GM21619 (cell line): ENCODE results near the gene POLR2L.
A peak's percentile ranks its signal among the peaks of the same experiment; 100 is the strongest.

Source experiments
- ATAC-seq: cut with Tn5 transposase; IDR thresholded peaks from one replicate; pipeline ENCODE4 v1.9.1; 2021; ENCODE audit not compliant: unreplicated experiment

POLR2L gene

GRCh38 chr11:797296-798092 is 44.8 kb downstream of the POLR2L start:
- peak; percentile 41 for ATAC-seq

GRCh38 chr11:796565-797295 is 45.6 kb downstream of the POLR2L start:
- no peak for ATAC-seq

- peak; percentile 16 for ATAC-seq
Observed at GRCh38 chr11:795634-796564, 46.4 kb downstream of the POLR2L start.

- no peak for ATAC-seq
Observed at GRCh38 chr11:794766-795633, 47.3 kb downstream of the POLR2L start.

GRCh38 chr11:794013-794765 is 48.1 kb downstream of the POLR2L start:
- ATAC-seq: no peak

GRCh38 chr11:793556-793955 is 48.8 kb downstream of the POLR2L start:
- no peak for ATAC-seq

- no peak for ATAC-seq
Observed at GRCh38 chr11:792873-793272, 49.5 kb downstream of the POLR2L start.

GRCh38 chr11:792535-792821 is 49.9 kb downstream of the POLR2L start:
- ATAC-seq: no peak

- no peak for ATAC-seq
Observed at GRCh38 chr11:791658-792534, 50.4 kb downstream of the POLR2L start.

- ATAC-seq: no peak
Observed at GRCh38 chr11:790721-791564, 51.4 kb downstream of the POLR2L start.

- no peak for ATAC-seq
Observed at GRCh38 chr11:789943-790342, 52.4 kb downstream of the POLR2L start, which contains the start of gene CEND1. CEND1 (minus strand) TSS chr11:790090; CDS start chr11:788576, 1,514 bp downstream.
